Measurements from ENCODE around the gene MDGA2. TPM values are rescaled to one million over a fixed set of nuclear protein-coding genes. Genes with fewer than 3 reads are reported as not detected.

The MDGA2 gene
- total RNA-seq, 1 donor from 2014 or later, result 8.1 TPM

DNA sequence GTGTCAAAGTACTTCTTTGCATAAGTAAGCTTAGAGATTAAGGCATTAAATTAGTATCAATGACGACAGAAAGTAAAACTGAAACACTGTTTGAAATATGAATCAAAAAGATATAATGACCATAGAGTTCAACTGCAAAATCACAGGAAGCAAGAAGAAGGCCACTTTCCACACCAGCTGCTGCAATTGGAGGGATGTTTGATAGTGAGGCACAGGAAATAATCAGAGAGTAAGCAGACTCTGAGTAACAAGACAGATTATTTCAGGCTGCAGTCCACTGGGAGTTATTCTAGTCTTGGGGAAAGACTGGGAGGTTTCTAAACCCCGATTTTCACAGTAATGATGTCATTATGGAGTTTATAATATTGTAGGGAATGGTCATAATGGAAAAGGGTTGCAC, 12.9 kb downstream of the MDGA2 start:
- no peak overlapping the region for H3K27ac Mint-ChIP-seq (ENCODE audit: unreplicated experiment)
- H3K4me3 Mint-ChIP-seq (ENCODE audit: unreplicated experiment), result no peak overlapping the region
- H3K4me1 Mint-ChIP-seq (ENCODE audit: unreplicated experiment), result peaks cover 10% of the 10 kb centered on the region
- no peaks in the 10 kb centered on the region for H3K36me3 Mint-ChIP-seq (ENCODE audit: low read depth, unreplicated experiment)
- H3K27me3 Mint-ChIP-seq (ENCODE audit: unreplicated experiment), result no peaks in the 10 kb centered on the region
- no peaks in the 10 kb centered on the region for H3K9me3 Mint-ChIP-seq (ENCODE audit: unreplicated experiment)
- TF ChIP-seq CTCF (IDR thresholded peaks at IDR 0.05; ENCODE audit: unreplicated experiment), result no peak
- no peak for DNase-seq (ENCODE audit: low spot score)

- H3K36me3 Mint-ChIP-seq (ENCODE audit: low read depth, unreplicated experiment), result no peaks in the 10 kb centered on the region
- H3K27ac Mint-ChIP-seq (ENCODE audit: unreplicated experiment), result no peak overlapping the region
- no peak for DNase-seq (ENCODE audit: low spot score)
- peaks cover 7% of the 10 kb centered on the region for H3K4me1 Mint-ChIP-seq (ENCODE audit: unreplicated experiment)
- no peak overlapping the region for H3K4me3 Mint-ChIP-seq (ENCODE audit: unreplicated experiment)
- TF ChIP-seq CTCF (IDR thresholded peaks at IDR 0.05; ENCODE audit: unreplicated experiment), result no peak
- H3K9me3 Mint-ChIP-seq (ENCODE audit: unreplicated experiment), result no peaks in the 10 kb centered on the region
- no peaks in the 10 kb centered on the region for H3K27me3 Mint-ChIP-seq (ENCODE audit: unreplicated experiment)
These were observed 15.2 kb downstream of the MDGA2 start for GRCh38 chr14:47660158-47660557.

DNA sequence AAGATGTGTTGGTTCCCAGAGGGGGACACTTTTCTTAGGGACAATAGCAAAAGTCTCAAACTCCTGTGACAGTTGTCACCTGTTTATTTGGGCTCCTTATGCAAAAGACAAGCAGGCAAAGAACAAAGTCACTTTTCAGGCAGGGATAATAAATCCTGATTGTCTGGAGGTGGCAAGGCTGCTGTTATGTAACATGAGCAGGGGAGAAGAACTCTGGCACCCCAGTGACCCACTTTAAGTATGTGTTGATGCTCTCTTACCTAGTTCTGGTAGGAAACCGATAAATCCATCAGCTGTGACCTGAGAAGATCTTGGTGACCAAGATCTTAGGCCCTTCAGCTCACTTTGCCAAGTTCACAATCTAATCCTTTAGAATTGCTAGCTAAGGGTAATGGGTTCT, 17.4 kb downstream of the MDGA2 start:
- H3K4me3 Mint-ChIP-seq (ENCODE audit: unreplicated experiment), result no peak overlapping the region
- no peaks in the 10 kb centered on the region for H3K27me3 Mint-ChIP-seq (ENCODE audit: unreplicated experiment)
- H3K4me1 Mint-ChIP-seq (ENCODE audit: unreplicated experiment), result peaks cover 7% of the 10 kb centered on the region
- no peaks in the 10 kb centered on the region for H3K9me3 Mint-ChIP-seq (ENCODE audit: unreplicated experiment)
- TF ChIP-seq CTCF (IDR thresholded peaks at IDR 0.05; ENCODE audit: unreplicated experiment), result no peak
- H3K27ac Mint-ChIP-seq (ENCODE audit: unreplicated experiment), result no peak overlapping the region
- no peaks in the 10 kb centered on the region for H3K36me3 Mint-ChIP-seq (ENCODE audit: low read depth, unreplicated experiment)
- no peak for DNase-seq (ENCODE audit: low spot score)

DNA sequence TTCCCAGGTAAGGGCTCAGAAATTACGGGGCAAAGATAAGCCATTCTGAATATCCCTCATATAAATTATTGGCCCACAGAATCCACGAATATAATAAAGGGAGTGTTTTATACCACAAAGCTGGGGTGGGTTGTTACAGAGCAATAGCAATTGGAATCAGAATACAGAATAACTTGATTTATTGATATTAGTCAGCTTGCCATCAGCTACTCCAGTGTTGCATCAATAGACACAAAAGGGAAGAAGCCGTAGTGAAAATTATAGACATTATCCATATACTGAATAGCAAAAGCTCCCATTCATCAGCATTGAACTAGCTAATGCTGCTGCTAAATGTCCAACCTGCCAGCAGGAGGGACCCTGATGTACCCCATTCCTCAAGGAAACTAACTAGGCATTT, 18.3 kb downstream of the MDGA2 start:
- no peak for TF ChIP-seq CTCF (IDR thresholded peaks at IDR 0.05; ENCODE audit: unreplicated experiment)
- Mint-ChIP-seq H3K36me3 (ENCODE audit: low read depth, unreplicated experiment) (no peaks in the 10 kb centered on the region), H3K4me1 (ENCODE audit: unreplicated experiment) (peaks cover 7% of the 10 kb centered on the region), H3K4me3 (ENCODE audit: unreplicated experiment) (no peak overlapping the region), H3K27me3 (ENCODE audit: unreplicated experiment) (no peaks in the 10 kb centered on the region), H3K27ac (ENCODE audit: unreplicated experiment) (no peak overlapping the region), H3K9me3 (ENCODE audit: unreplicated experiment) (no peaks in the 10 kb centered on the region)
- no peak for DNase-seq (ENCODE audit: low spot score)

GRCh38 chr14:47651337-47651736, 24.1 kb downstream of the MDGA2 start:
- Mint-ChIP-seq H3K4me3 (ENCODE audit: unreplicated experiment) (no peak overlapping the region), H3K36me3 (ENCODE audit: low read depth, unreplicated experiment) (no peaks in the 10 kb centered on the region), H3K9me3 (ENCODE audit: unreplicated experiment) (no peaks in the 10 kb centered on the region), H3K27me3 (ENCODE audit: unreplicated experiment) (no peaks in the 10 kb centered on the region), H3K27ac (ENCODE audit: unreplicated experiment) (no peak overlapping the region), H3K4me1 (ENCODE audit: unreplicated experiment) (no peaks in the 10 kb centered on the region)
- no peak for DNase-seq (ENCODE audit: low spot score)
- TF ChIP-seq CTCF (IDR thresholded peaks at IDR 0.05; ENCODE audit: unreplicated experiment), result no peak

Measured in endothelial cell (in vitro differentiated cells).